Peyer's patch (tissue), 4 donors: ENCODE results near the gene SLC45A3. TPM values are rescaled to one million over a fixed set of nuclear protein-coding genes. Genes with fewer than 3 reads are reported as not detected.

Experiments
- DNase-seq, 3 donors: peaks; one replicate each; pipeline ENCODE4 v3.0.0-alpha.2; 2017 to 2019
- H3K27ac ChIP-seq, 4 donors: fragments of 200-600 bp; sonication (generic); one replicate each; pipeline ENCODE4 v1.5.1; 2016 to 2019
- H3K27me3 ChIP-seq, 2 donors: fragments of 200-600 bp; sonication (generic); one replicate each; pipeline ENCODE4 v1.5.1; 2019
- H3K36me3 ChIP-seq, 3 donors: fragments of 200-600 bp; sonication (generic); one replicate each; pipeline ENCODE4 v1.5.1; 2016 to 2019
- H3K4me1 ChIP-seq, 4 donors: fragments of 200-600 bp; sonication (generic); one replicate each; pipeline ENCODE4 v1.5.1; 2016 to 2019
- H3K4me3 ChIP-seq, 4 donors: fragments of 200-600 bp; sonication (generic); 1 replicate in 3 of 4; 2 replicates in 1 of 4; pipeline ENCODE4 v1.5.1; 2016 to 2019; ENCODE audit warnings: mild to moderate bottlenecking in 1 of 4
- H3K9me3 ChIP-seq, 4 donors: fragments of 200-600 bp; sonication (generic); one replicate each; pipeline ENCODE4 v1.5.1; 2016 to 2019; ENCODE audit warnings: mild to moderate bottlenecking in 1 of 4
- CTCF ChIP-seq, 6 experiments: fragments of 450-650 bp in 4 of 6; fragments of 200-600 bp in 2 of 6; sonication (generic) in 1 of 6; IDR thresholded peaks; one replicate each; pipeline ENCODE4 v1.5.1; 2017 to 2019; ENCODE audit warnings: antibody characterized with exemption in 6 of 6, mild to moderate bottlenecking in 3 of 6, moderate library complexity in 1 of 6
- POLR2A ChIP-seq, 2 donors: fragments of 450-650 bp; IDR thresholded peaks; one replicate each; pipeline ENCODE4 v1.5.1; 2017; ENCODE audit warnings: antibody characterized with exemption in 2 of 2, mild to moderate bottlenecking in 2 of 2, moderate library complexity in 2 of 2
- total RNA-seq, 4 donors: library from RNA; depleted of rRNA; stranded (reverse); fragments of >200 nt; gene quantifications; one replicate each; pipeline ENCODE4 v1.1.0, GENCODE V29; 2016

The SLC45A3 gene
- total RNA-seq, 4 donors from 2014 or later: 7.4 to 16.0 (median 11.2) TPM

GRCh38 chr1:205631010-205631767 is 49.1 kb downstream of the SLC45A3 start:
- TF ChIP-seq CTCF (IDR thresholded peaks at IDR 0.05) (no peak), POLR2A (IDR thresholded peaks at IDR 0.05) (peak; percentile 11 to 37)
- peak; percentile 84 to 94 (median 87) for DNase-seq
- Histone ChIP-seq H3K27ac (peak overlapping the region; percentile 97 to 100 (median 98)), H3K27me3 (no peaks in the 10 kb centered on the region), H3K4me1 (peaks cover 0 to 20% (median 9%) of the 10 kb centered on the region in 4 donors), H3K9me3 (no peaks in the 10 kb centered on the region), H3K4me3 (peak overlapping the region; percentile 74 to 95 (median 80)), H3K36me3 (no peaks in the 10 kb centered on the region)

DNA sequence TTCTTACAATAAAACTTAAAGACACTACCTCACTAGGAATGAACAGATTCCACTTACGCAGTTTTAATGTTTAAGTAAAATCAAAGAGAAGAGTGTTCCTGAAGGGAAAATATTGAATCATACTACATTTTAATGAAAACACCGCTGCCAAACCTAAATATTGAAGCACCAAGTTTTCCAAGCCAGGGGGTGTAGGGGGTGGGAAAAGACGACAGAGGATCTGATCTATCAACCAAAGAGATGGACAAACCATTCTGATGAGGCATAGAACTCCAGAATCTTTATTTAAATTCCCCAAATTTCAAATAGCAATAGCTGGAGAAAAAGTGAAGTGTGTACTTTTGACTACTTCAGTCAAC is 49.7 kb downstream of the SLC45A3 start:
- Histone ChIP-seq H3K9me3 (no peaks in the 10 kb centered on the region), H3K36me3 (no peaks in the 10 kb centered on the region), H3K27me3 (no peaks in the 10 kb centered on the region), H3K4me1 (peaks cover 0 to 20% (median 9%) of the 10 kb centered on the region in 4 donors), H3K4me3 (peak overlapping the region; percentile 74 to 95 (median 80)), H3K27ac (peak overlapping the region; percentile 97 to 100 (median 98))
- DNase-seq: no peak
- TF ChIP-seq CTCF (IDR thresholded peaks at IDR 0.05) (no peak), POLR2A (IDR thresholded peaks at IDR 0.05) (no peak)

GRCh38 chr1:205630241-205630640 is 50.1 kb downstream of the SLC45A3 start:
- TF ChIP-seq POLR2A (IDR thresholded peaks at IDR 0.05) (no peak), CTCF (IDR thresholded peaks at IDR 0.05) (no peak)
- Histone ChIP-seq H3K4me1 (peaks cover 0 to 20% (median 9%) of the 10 kb centered on the region in 4 donors), H3K4me3 (peak overlapping the region; percentile 74 to 95 (median 80)), H3K27ac (peak overlapping the region; percentile 97 to 100 (median 98)), H3K36me3 (no peaks in the 10 kb centered on the region), H3K9me3 (no peaks in the 10 kb centered on the region), H3K27me3 (no peaks in the 10 kb centered on the region)
- DNase-seq: no peak

DNA sequence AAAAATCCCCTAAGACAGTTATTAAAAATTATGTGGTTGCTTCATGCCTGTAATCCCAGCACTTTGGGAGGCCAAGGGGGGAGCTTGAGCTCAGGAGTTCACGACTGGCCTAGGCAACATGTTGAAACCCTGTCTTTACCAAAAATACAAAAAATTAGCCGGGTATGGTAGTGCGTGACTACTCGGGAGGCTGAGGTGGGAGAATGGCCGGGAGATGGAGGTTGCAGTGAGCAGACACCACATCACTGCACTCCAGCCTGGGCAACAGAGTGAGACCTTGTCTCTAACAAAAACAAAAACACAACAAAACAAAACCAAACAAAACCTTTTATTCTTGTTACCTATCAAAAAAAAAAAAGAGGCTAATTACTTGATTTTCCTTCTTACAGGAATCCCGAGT is 50.6 kb downstream of the SLC45A3 start:
- TF ChIP-seq POLR2A (IDR thresholded peaks at IDR 0.05) (no peak), CTCF (IDR thresholded peaks at IDR 0.05) (no peak)
- Histone ChIP-seq H3K36me3 (no peaks in the 10 kb centered on the region), H3K27ac (peak overlapping the region in 3 of 4 donors; percentile 97 to 98 (median 97)), H3K4me1 (peaks cover 0 to 20% (median 9%) of the 10 kb centered on the region in 4 donors), H3K9me3 (no peaks in the 10 kb centered on the region), H3K27me3 (no peaks in the 10 kb centered on the region), H3K4me3 (peak overlapping the region in 2 of 4 donors; percentile 74 to 79)
- DNase-seq: no peak

GRCh38 chr1:205627956-205628355 is 52.4 kb downstream of the SLC45A3 start:
- H3K27me3 ChIP-seq: no peaks in the 10 kb centered on the region
- peaks cover 0 to 8% (median 0%) of the 10 kb centered on the region in 3 donors for H3K36me3 ChIP-seq
- H3K4me1 ChIP-seq: peaks cover 0 to 20% (median 9%) of the 10 kb centered on the region in 4 donors
- TF ChIP-seq POLR2A (IDR thresholded peaks at IDR 0.05) (no peak), CTCF (IDR thresholded peaks at IDR 0.05) (no peak)
- no peaks in the 10 kb centered on the region for H3K9me3 ChIP-seq
- H3K27ac ChIP-seq: peak overlapping the region in 1 of 4 donors; percentile 35
- no peak overlapping the region for H3K4me3 ChIP-seq
- no peak for DNase-seq
